ENCODE data around the gene C1QTNF4.
"Not testable (repeated sequence)": the region's sequence is repeated elsewhere in the genome, so short reads cannot be mapped to it uniquely, and the experiment has no call there.

Gene C1QTNF4

DNA sequence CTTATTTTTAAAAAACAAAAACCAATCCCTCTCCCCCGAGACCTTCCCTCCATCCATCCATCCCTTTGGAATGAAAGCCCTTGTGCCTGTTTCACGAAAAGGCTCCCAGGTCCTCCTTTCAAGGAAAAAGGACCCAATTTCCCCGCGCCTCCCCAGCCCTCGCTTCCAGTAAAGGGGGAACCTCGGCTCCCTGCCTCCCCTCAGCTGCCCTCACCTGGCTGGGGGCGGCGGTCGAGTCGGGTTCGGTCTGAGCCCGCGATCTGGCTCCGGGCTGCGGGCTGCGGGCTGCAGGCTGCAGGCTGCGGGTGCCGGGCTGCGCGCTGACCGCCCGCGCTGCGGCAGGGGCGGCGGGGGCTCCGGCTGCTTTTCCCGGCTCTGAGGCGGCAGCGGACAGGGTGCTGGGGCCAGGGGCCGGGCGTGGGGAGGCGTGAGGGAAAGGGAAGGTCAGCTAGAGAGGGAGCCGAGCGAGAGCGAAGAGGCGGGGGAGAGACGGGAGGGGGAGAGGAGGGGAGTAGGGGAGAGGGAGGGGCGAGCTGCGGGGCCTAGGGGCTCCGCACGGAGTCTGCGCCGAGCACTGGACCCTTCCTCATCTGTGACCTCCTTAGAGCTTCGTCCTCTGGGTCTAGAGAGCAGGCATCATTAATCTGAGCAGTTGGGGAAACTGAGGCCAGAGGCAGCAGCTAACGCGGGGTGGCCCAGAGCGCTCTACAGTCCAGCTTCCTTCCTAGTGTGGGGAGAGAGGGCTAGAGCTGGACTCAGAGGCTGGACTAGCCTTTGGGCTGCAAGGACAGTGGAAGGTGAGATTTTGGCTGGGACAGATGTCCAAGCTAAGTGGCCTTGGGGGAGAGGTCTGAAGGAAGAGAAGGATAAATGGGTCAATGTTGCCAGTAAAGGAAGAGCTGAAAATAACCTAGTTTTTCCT, at the start of gene C1QTNF4:
TSS of gene C1QTNF4 (minus strand) at position 478 of the 922 bp plus-strand sequence. CDS start 3,601 bp downstream, outside the sequence.
- H3K9me3 ChIP-seq (ENCODE audit: control insufficient read depth, insufficient read depth, low read length) = no peaks in the 10 kb centered on the region
- H3K9ac ChIP-seq (ENCODE audit: low read depth, low read length) = peak within 1 kb of the TSS; percentile 76
- H3K4me1 ChIP-seq (ENCODE audit: insufficient read depth, low read length) = peaks cover 11% of the 10 kb centered on the region; the same call in 1 of the 2 replicates
- no peaks in the 10 kb centered on the region for H3K36me3 ChIP-seq (ENCODE audit: insufficient read depth, low read length)

DNA sequence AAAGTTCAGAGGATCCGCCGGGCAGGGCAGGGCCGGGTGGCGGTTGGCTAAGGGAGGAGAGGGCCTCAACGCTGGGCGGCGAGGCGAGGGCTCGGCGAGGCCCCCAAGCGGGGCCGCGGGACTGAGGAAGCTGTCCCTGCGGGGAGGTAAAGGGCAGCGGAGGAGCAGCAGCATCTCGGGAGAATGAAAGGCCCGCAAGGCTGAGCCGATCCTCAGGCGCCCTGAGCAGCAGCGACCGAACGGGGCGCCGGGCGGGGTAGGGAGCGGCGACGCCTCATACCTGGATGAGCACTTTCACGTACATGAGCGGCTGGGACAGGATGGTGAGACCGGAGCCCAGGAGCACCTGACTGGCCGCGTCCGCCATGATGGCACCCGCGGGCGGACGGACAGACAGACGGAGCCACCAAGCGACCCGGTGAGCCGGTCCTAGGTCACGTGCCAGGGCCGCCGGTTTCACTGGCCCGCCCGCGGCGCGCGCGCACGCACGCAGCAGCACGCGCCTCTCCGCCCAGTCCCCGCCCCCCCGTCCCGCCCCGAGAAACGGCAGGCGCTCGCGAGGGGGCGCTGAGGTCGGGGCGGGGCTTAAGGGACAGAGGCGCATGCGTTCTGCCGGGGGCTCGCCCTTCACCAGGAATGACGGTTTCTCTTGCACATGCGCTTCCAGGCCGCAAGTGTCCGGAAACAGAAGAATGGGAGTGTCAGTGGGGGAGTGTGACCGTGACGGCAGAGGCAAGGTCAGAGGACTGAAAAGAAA, 48.1 kb upstream of the C1QTNF4 start, which contains the start of gene MTCH2:
TSS of gene MTCH2 (minus strand) at position 461 of the 757 bp plus-strand sequence. CDS start at position 367, 94 bp downstream.
- H3K36me3 ChIP-seq (ENCODE audit: insufficient read depth, low read length) = peaks cover 9% of the 10 kb centered on the region
- no peaks in the 10 kb centered on the region for H3K9me3 ChIP-seq (ENCODE audit: control insufficient read depth, insufficient read depth, low read length)

DNA sequence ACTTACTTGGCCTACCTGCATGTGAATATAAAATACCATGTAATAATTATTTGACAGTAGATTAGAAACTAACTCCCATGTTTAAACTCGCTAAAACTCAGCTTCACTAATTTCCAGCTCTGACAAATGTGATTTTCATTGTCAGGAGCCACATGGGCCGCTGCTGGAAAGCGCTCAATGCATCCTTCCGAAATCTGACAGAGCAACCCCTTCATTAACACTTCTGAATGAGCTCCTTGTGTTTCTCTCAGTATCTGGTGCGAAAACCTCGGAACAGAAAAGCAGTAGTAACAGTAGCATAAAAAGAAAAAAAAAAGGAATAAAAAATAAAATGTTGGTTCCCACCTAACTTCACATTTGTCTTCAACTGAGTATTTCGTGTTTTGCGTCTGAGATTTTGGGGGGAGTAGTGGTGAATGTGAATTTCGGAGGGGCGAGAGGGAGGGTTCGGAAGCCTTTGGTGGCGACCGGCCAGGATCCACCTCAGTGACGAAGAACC, 47.4 kb upstream of the C1QTNF4 start:
- H3K9ac ChIP-seq (ENCODE audit: low read depth, low read length) = peak overlapping the region; percentile 97
- peaks cover 12% of the 10 kb centered on the region for H3K36me3 ChIP-seq (ENCODE audit: insufficient read depth, low read length)
- H3K4me1 ChIP-seq (ENCODE audit: insufficient read depth, low read length) = peaks cover 6% of the 10 kb centered on the region
- no peaks in the 10 kb centered on the region for H3K9me3 ChIP-seq (ENCODE audit: control insufficient read depth, insufficient read depth, low read length)

More for the DNA sequence above, 48.1 kb upstream of the C1QTNF4 start, which contains the start of gene MTCH2:
- H3K4me1 ChIP-seq (ENCODE audit: insufficient read depth, low read length) = peaks cover 6% of the 10 kb centered on the region
- peak within 1 kb of the TSS; percentile 97 for H3K9ac ChIP-seq (ENCODE audit: low read depth, low read length)

DNA sequence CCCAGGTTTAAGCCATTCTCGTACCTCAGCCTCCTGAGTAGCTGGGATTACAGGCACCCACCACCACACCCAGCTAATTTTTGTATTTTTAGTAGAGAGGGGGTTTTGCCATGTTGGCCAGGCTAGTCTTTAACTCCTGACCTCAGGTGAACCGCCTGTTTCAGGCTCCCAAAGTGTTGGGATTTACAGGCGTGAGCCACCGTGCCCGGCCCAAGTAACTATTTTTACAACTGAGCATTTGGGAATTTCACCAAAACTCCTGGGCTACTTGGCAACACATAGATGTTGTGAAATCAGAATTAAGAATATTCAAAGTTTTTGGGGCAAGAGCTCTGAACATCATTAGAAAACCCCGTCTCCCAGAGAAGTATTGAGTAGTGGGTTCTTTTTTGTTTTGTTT, 46.3 kb upstream of the C1QTNF4 start:
- not testable (repeated sequence) for H3K9me3 ChIP-seq (ENCODE audit: control insufficient read depth, insufficient read depth, low read length); H3K4me1 ChIP-seq (ENCODE audit: insufficient read depth, low read length); H3K9ac ChIP-seq (ENCODE audit: low read depth, low read length)
- peaks cover 12% of the 10 kb centered on the region for H3K36me3 ChIP-seq (ENCODE audit: insufficient read depth, low read length)

DNA sequence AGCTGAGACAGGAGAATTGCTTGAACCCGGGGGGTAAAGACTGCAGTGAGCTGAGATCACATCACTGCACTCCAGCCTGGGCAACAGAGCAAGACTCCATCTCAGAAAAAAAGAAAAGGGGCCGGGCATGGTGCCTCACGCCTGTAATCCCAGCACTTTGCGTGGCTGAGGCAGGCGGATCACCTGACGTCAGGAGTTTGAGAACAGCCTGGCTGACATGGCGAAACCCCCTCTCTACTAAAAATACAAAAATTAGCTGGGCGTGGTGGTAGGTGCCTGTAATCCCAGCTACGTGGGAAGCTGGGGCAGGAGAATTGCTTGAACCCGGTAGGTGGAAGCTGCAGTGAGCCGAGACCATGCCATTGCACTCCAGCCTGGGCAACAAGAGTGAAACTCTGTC, 42.1 kb upstream of the C1QTNF4 start:
- H3K9me3 ChIP-seq (ENCODE audit: control insufficient read depth, insufficient read depth, low read length); H3K9ac ChIP-seq (ENCODE audit: low read depth, low read length); H3K4me1 ChIP-seq (ENCODE audit: insufficient read depth, low read length): not testable (repeated sequence)
- H3K36me3 ChIP-seq (ENCODE audit: insufficient read depth, low read length) = peaks cover 19% of the 10 kb centered on the region

DNA sequence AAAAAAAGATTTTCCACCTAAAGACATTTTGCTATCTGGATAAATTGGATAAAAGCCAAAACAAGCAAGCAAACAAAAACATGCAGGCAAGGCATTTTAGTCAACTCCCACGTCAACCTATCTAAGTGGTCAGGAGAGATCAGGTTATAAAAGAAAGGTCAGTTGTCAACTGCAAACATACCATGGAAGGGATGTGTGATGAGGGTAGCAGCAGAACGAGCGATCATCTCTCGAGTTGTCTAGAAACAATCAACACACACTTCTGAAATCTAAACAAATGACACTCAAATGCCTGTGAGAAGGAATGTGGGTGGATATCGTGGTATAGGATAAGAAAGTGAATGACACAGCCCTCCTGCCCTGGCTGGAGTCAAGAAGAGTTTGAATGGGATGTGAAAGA, 37.3 kb upstream of the C1QTNF4 start:
- H3K9me3 ChIP-seq (ENCODE audit: control insufficient read depth, insufficient read depth, low read length) = no peaks in the 10 kb centered on the region
- H3K36me3 ChIP-seq (ENCODE audit: insufficient read depth, low read length) = peaks cover 23% of the 10 kb centered on the region; the same call in 1 of the 2 replicates
- no peak overlapping the region for H3K9ac ChIP-seq (ENCODE audit: low read depth, low read length)
- no peaks in the 10 kb centered on the region for H3K4me1 ChIP-seq (ENCODE audit: insufficient read depth, low read length)

DNA sequence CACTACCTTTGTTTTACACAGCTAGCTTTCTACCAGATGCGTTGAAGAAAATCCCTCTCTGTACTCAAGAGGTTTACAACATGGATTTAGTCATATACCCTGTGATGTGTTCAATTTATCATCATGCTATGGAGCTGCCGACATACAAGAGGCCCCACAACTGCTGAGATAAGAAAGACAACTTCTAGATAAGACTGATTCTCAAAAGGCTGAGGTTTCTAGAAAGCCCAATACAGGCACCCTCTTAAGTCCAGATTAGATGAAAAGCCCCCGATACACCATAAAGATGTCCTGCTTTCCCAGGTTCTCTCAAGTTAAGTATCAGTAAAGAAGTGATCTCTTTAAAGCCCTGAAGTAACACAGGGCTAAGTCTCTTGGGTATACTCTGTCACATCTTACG, 33.8 kb upstream of the C1QTNF4 start:
- Histone ChIP-seq H3K9ac (ENCODE audit: low read depth, low read length) (no peak overlapping the region), H3K36me3 (ENCODE audit: insufficient read depth, low read length) (peaks cover 19% of the 10 kb centered on the region), H3K9me3 (ENCODE audit: control insufficient read depth, insufficient read depth, low read length) (no peaks in the 10 kb centered on the region), H3K4me1 (ENCODE audit: insufficient read depth, low read length) (no peaks in the 10 kb centered on the region)

DNA sequence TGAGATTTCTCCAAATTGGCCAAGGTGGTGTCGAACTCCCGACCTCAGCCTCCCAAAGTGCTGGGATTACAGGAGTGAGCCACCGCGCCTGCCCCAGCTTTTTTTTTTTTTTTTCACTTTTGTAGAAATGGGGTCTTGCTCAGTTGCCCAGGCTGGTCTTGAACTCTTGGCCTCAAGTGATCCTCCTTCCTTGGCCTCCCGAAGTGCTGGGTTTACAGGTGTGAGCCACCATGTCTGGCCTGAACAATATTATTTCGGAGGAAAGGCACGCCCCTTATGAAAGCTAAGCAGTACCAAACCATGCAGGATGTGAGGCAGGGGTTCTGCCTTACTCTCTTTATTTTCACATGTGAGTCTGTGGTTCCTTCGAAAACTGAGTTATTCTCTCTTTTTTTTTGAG, 32.0 kb upstream of the C1QTNF4 start:
- Histone ChIP-seq H3K9me3 (ENCODE audit: control insufficient read depth, insufficient read depth, low read length) (no peaks in the 10 kb centered on the region), H3K4me1 (ENCODE audit: insufficient read depth, low read length) (no peaks in the 10 kb centered on the region), H3K36me3 (ENCODE audit: insufficient read depth, low read length) (peaks cover 25% of the 10 kb centered on the region), H3K9ac (ENCODE audit: low read depth, low read length) (no peak overlapping the region)

DNA sequence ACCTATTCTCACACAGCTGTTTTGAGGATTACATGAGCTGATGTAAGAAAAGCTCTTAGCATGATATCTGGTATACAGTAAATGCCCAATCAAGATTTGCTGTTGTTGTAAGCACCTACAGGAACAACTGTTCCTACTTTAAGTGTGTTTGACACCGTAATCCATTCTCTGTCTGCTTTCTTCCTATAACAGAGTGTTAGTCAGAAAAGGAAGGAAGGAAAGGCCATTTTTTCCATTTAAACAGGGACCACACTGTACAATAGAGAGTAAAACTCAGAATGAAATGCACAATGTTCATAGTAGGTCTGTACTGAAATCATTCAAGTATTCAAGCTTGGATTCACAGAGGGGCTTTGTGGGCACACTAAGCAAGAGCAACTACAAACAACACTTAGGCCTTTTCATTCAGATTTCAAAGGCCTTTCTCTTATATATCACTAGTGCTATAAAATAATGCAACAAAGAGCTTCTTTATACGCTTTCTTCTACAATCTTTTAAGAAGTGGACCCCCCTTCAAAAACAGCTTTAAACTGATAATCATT, 26.7 kb upstream of the C1QTNF4 start:
- no peaks in the 10 kb centered on the region for H3K4me1 ChIP-seq (ENCODE audit: insufficient read depth, low read length)
- H3K36me3 ChIP-seq (ENCODE audit: insufficient read depth, low read length) = peaks cover 9% of the 10 kb centered on the region; the same call in 1 of the 2 replicates
- H3K9me3 ChIP-seq (ENCODE audit: control insufficient read depth, insufficient read depth, low read length) = no peaks in the 10 kb centered on the region
- H3K9ac ChIP-seq (ENCODE audit: low read depth, low read length) = no peak overlapping the region

DNA sequence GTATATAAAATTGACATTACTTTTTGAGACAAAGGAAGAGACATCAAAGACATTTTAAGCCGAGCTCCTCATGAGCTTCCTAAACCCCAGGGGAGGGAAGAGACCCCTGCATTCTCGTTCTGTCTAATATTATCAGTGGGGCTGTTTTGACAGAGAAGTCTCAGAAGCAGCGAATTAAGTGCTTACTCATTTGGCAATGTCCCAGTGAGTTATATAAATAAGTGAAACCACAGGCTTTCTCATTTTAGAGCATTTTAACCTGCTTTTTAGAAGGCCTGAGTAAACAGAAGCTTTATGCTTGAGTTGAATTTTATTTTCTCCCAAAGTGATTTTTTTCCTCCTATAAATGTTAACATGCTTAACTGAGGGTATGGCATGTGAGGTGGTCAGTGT, 23.2 kb upstream of the C1QTNF4 start:
- Histone ChIP-seq H3K36me3 (ENCODE audit: insufficient read depth, low read length) (0 out of 2 replicates have a peak, but pooled peaks cover 5% of the 10 kb centered on the region), H3K4me1 (ENCODE audit: insufficient read depth, low read length) (no peaks in the 10 kb centered on the region), H3K9ac (ENCODE audit: low read depth, low read length) (no peak overlapping the region), H3K9me3 (ENCODE audit: control insufficient read depth, insufficient read depth, low read length) (no peaks in the 10 kb centered on the region)

DNA sequence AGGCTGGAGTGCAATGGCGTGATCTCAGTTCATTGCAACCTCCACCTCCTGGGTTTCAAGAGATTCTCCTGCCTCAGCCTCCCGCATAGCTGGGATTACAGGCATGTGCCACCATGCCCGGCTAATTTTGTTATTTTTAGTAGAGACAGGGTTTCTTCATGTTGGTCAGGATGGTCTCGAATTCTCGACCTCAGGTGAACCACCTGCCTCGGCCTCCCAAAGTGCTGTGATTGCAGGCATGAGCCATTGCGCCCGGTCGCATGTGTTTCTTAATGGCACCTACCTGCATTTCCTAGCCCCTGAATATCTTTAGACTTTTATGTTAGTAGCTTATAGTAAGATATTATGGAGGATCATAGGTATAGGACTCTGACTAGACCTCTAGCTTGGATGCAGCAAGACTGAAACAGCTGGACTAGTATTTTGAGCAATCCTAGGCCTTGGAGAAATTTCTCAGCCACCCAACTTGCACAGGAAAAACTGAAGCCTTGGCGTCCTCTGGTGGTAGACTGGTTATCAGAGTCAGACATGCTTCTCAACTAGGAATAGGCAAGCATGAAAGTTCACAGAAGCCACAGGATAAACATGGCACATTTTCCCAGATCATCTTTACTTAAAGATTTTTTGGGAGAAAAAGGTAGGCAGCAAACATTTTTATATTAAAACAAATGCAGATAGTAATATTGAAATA, 22.7 kb upstream of the C1QTNF4 start:
- Histone ChIP-seq H3K9me3 (ENCODE audit: control insufficient read depth, insufficient read depth, low read length) (no peaks in the 10 kb centered on the region), H3K36me3 (ENCODE audit: insufficient read depth, low read length) (0 out of 2 replicates have a peak, but pooled peaks cover under 1% of the 10 kb centered on the region), H3K4me1 (ENCODE audit: insufficient read depth, low read length) (no peaks in the 10 kb centered on the region), H3K9ac (ENCODE audit: low read depth, low read length) (no peak overlapping the region)

DNA sequence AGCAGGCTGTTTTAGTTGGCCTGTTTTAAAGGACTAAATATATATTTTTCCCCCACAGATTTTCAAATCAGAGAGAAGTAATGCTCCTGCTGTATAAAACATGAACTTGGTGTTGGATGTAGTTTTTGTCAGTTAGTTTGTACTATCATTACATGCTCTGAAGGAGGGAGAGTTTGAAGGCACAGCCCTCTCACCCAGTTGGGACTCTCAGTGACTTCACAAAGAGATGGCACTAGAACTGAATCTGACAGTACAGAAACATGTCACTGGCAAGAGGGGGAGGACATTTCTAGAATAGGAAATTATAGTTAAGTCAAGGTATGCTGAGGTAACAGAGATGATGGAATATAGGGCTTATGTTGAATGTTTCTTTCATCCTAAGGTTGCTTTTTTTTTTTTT, 21.0 kb upstream of the C1QTNF4 start:
- no peaks in the 10 kb centered on the region for H3K36me3 ChIP-seq (ENCODE audit: insufficient read depth, low read length)
- H3K4me1 ChIP-seq (ENCODE audit: insufficient read depth, low read length) = no peaks in the 10 kb centered on the region

DNA sequence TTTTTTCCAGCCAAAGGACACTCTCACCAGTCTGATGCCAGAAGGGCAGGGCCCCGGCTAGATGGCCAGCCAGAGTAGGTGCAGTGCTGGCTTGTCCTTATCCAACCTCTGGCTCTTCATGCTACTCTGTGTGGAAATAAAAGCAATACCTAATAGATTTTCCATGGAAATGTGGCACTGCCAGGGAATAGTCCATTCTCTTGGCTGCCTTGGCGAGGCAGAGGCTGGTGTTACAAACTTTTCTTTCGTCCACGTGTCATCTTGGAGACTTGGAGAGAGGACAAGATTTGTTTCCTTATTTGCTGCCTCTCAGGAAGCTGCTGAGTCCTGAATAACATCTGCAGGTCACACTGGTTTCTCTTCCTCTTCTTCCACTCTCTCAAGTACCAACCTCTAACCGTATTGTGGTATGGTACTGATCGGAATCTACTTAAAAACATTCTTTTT, 17.2 kb upstream of the C1QTNF4 start:
- no peaks in the 10 kb centered on the region for H3K36me3 ChIP-seq (ENCODE audit: insufficient read depth, low read length)
- H3K9ac ChIP-seq (ENCODE audit: low read depth, low read length) = no peak overlapping the region
- no peaks in the 10 kb centered on the region for H3K4me1 ChIP-seq (ENCODE audit: insufficient read depth, low read length)
- H3K9me3 ChIP-seq (ENCODE audit: control insufficient read depth, insufficient read depth, low read length) = no peaks in the 10 kb centered on the region

More for the DNA sequence above, 21.0 kb upstream of the C1QTNF4 start:
- Histone ChIP-seq H3K9ac (ENCODE audit: low read depth, low read length) (no peak overlapping the region), H3K9me3 (ENCODE audit: control insufficient read depth, insufficient read depth, low read length) (no peaks in the 10 kb centered on the region)

DNA sequence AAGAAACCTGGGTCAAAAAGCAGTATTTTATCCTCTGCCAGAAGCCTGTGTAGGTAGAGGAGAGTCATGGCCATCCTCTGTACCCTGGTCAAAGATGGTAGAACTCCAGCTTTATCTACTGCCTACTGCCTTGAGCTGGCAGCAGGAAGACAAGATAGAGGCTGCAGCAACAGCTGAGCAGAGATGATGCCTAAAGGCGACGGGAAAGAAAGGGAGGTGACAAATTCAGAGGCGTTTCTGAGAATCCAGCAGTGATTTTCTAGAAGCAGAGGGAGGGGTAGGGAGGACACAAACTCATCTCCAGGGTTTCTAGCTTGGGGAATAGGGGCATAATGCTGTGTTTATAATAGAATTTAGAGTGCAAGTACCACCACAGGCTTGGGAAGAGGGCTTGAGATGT, 15.5 kb upstream of the C1QTNF4 start:
- Histone ChIP-seq H3K9me3 (ENCODE audit: control insufficient read depth, insufficient read depth, low read length) (no peaks in the 10 kb centered on the region), H3K36me3 (ENCODE audit: insufficient read depth, low read length) (no peaks in the 10 kb centered on the region), H3K9ac (ENCODE audit: low read depth, low read length) (no peak overlapping the region), H3K4me1 (ENCODE audit: insufficient read depth, low read length) (no peaks in the 10 kb centered on the region)

Data from ES-I3 (cell line).